Measurements from ENCODE around the gene PGPEP1.

GRCh38 chr19:18416778-18417249 is 76.4 kb downstream of the PGPEP1 start:
- TF ChIP-seq CTCF (conservative IDR thresholded peaks at IDR 0.05; ENCODE audit: low read depth, low read length): no peak
- no peak for TF ChIP-seq EZH2 (IDR thresholded peaks at IDR 0.05; ENCODE audit: borderline replicate concordance, low read depth, low read length, poor library complexity, severe bottlenecking)
